ENCODE results near the gene IPO9. TPM values are rescaled to one million over a fixed set of nuclear protein-coding genes. Genes with fewer than 3 reads are reported as not detected.

Gene IPO9
- total RNA-seq, 1 experiment from 2014 or later, result 80.6 TPM

GRCh38 chr1:201891451-201892045 lies 62.6 kb downstream of the IPO9 start:
- Histone ChIP-seq H3K4me1 (ENCODE audit: control insufficient read depth in 1 of 2, insufficient read depth in 2 of 2, low read length in 2 of 2) (peaks cover 15 to 27% of the 10 kb centered on the region in 2 experiments; a peak in 3 of 4 replicates), H3K36me3 (ENCODE audit: control insufficient read depth in 1 of 2, insufficient read depth in 2 of 2, low read length in 2 of 2) (no peaks in the 10 kb centered on the region), H3K9me2 (ENCODE audit: insufficient read depth) (no peaks in the 10 kb centered on the region), H4K20me1 (ENCODE audit: insufficient read depth) (no peaks in the 10 kb centered on the region), H3K9ac (ENCODE audit: low read length) (no peak overlapping the region), H3K27me3 (ENCODE audit: insufficient read depth, low read length) (no peaks in the 10 kb centered on the region), H3K9me3 (ENCODE audit: control insufficient read depth in 1 of 2, insufficient read depth in 1 of 2, low read depth in 1 of 2, low read length in 2 of 2) (no peaks in the 10 kb centered on the region), H3K4me3 (replicated peaks in 1 of 2; ENCODE audit: low read depth in 1 of 2, low read length in 2 of 2) (no peak overlapping the region), H3K4me2 (ENCODE audit: low read length) (no peak overlapping the region), H3K27ac (ENCODE audit: low read depth, low read length) (no peak overlapping the region), H3K79me2 (ENCODE audit: insufficient read depth, low read length) (no peaks in the 10 kb centered on the region), H2AFZ (ENCODE audit: low read depth, low read length, poor library complexity, severe bottlenecking) (no peak overlapping the region)
- ChIA-PET CTCF (no interaction called here), POLR2A (no interaction called here), RAD21 (ENCODE audit: low non-redundant PET in 1 of 2, low total read pairs in 2 of 2, uncharacterized antibody in 2 of 2, unreplicated experiment in 2 of 2) (no interaction called here)
- no peak for ATAC-seq
- BruUV-seq (replicated peaks), result no TSS peak
- TF ChIP-seq EZH2 (IDR thresholded peaks at IDR 0.05) (no peak), YY1 (IDR thresholded peaks at IDR 0.05; ENCODE audit: extremely low read depth, insufficient replicate concordance, low read depth, low read length) (no peak), CBX3 (IDR thresholded peaks at IDR 0.05; ENCODE audit: low read depth) (no peak), FOSL1 (IDR thresholded peaks at IDR 0.05; ENCODE audit: low read depth) (no peak), POLR2AphosphoS5 (IDR thresholded peaks at IDR 0.05; ENCODE audit: low read depth, low read length) (no peak), EZH2phosphoT487 (IDR thresholded peaks at IDR 0.05; ENCODE audit: borderline replicate concordance) (no peak), SIN3A (IDR thresholded peaks at IDR 0.05; ENCODE audit: low read depth) (no peak), RAD21 (IDR thresholded peaks at IDR 0.05; ENCODE audit: low read depth) (no peak), EGR1 (IDR thresholded peaks at IDR 0.05; ENCODE audit: low read depth) (no peak), CEBPB (IDR thresholded peaks at IDR 0.05; ENCODE audit: low read depth) (no peak), TCF7L2 (IDR thresholded peaks at IDR 0.05; ENCODE audit: borderline replicate concordance, extremely low read depth, insufficient read depth, insufficient read length) (no peak), SRF (IDR thresholded peaks at IDR 0.05; ENCODE audit: low read depth) (no peak), SP1 (IDR thresholded peaks at IDR 0.05; ENCODE audit: low read depth) (no peak), CTCF (IDR thresholded peaks at IDR 0.05 in 2 of 3, conservative IDR thresholded peaks at IDR 0.05 in 1 of 3; ENCODE audit: borderline replicate concordance in 1 of 3, insufficient read depth in 1 of 3, low read depth in 2 of 3, low read length in 2 of 3) (no peak), POLR2A (IDR thresholded peaks at IDR 0.05; ENCODE audit: borderline replicate concordance, extremely low read depth, insufficient read depth, insufficient read length) (no peak)
- TF ChIP-seq, protein P1, sequence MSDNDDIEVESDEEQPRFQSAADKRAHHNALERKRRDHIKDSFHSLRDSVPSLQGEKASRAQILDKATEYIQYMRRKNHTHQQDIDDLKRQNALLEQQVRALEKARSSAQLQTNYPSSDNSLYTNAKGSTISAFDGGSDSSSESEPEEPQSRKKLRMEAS (IDR thresholded peaks at IDR 0.05), result no peak
- TF ChIP-seq, protein P2, sequence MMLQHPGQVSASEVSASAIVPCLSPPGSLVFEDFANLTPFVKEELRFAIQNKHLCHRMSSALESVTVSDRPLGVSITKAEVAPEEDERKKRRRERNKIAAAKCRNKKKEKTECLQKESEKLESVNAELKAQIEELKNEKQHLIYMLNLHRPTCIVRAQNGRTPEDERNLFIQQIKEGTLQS (IDR thresholded peaks at IDR 0.05), result no peak
- TF ChIP-seq, protein P3, sequence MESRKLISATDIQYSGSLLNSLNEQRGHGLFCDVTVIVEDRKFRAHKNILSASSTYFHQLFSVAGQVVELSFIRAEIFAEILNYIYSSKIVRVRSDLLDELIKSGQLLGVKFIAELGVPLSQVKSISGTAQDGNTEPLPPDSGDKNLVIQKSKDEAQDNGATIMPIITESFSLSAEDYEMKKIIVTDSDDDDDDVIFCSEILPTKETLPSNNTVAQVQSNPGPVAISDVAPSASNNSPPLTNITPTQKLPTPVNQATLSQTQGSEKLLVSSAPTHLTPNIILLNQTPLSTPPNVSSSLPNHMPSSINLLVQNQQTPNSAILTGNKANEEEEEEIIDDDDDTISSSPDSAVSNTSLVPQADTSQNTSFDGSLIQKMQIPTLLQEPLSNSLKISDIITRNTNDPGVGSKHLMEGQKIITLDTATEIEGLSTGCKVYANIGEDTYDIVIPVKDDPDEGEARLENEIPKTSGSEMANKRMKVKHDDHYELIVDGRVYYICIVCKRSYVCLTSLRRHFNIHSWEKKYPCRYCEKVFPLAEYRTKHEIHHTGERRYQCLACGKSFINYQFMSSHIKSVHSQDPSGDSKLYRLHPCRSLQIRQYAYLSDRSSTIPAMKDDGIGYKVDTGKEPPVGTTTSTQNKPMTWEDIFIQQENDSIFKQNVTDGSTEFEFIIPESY (IDR thresholded peaks at IDR 0.05; ENCODE audit: extremely low read depth, insufficient replicate concordance, low read length), result no peak
- TF ChIP-seq, protein P4, sequence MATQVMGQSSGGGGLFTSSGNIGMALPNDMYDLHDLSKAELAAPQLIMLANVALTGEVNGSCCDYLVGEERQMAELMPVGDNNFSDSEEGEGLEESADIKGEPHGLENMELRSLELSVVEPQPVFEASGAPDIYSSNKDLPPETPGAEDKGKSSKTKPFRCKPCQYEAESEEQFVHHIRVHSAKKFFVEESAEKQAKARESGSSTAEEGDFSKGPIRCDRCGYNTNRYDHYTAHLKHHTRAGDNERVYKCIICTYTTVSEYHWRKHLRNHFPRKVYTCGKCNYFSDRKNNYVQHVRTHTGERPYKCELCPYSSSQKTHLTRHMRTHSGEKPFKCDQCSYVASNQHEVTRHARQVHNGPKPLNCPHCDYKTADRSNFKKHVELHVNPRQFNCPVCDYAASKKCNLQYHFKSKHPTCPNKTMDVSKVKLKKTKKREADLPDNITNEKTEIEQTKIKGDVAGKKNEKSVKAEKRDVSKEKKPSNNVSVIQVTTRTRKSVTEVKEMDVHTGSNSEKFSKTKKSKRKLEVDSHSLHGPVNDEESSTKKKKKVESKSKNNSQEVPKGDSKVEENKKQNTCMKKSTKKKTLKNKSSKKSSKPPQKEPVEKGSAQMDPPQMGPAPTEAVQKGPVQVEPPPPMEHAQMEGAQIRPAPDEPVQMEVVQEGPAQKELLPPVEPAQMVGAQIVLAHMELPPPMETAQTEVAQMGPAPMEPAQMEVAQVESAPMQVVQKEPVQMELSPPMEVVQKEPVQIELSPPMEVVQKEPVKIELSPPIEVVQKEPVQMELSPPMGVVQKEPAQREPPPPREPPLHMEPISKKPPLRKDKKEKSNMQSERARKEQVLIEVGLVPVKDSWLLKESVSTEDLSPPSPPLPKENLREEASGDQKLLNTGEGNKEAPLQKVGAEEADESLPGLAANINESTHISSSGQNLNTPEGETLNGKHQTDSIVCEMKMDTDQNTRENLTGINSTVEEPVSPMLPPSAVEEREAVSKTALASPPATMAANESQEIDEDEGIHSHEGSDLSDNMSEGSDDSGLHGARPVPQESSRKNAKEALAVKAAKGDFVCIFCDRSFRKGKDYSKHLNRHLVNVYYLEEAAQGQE (IDR thresholded peaks at IDR 0.05; ENCODE audit: low read depth), result no peak
- no peak for DNase-seq (ENCODE audit: low read depth, low spot score)
- intact Hi-C loops (cut with micrococcal nuclease), result no loop called here
